Nephron progenitor cell (in vitro differentiated cells): ENCODE measurements around the gene CCDC171.

ENCODE experiments used
- DNase-seq: peaks from one replicate; pipeline ENCODE4 v3.0.0; 2021
- H3K27ac Mint-ChIP-seq: 2 replicates; pipeline ENCODE4 v1.8.0; 2021; ENCODE audit warnings: mild to moderate bottlenecking, moderate library complexity, mixed read lengths
- H3K27me3 Mint-ChIP-seq: 2 replicates; pipeline ENCODE4 v1.8.0; 2021; ENCODE audit warnings: mild to moderate bottlenecking, low read depth, mixed read lengths; ENCODE audit not compliant: poor library complexity
- H3K36me3 Mint-ChIP-seq: 2 replicates; pipeline ENCODE4 v1.8.0; 2021; ENCODE audit warnings: low read depth, mixed read lengths
- H3K4me1 Mint-ChIP-seq: 2 replicates; pipeline ENCODE4 v1.8.0; 2021; ENCODE audit warnings: mixed read lengths
- H3K4me3 Mint-ChIP-seq: 2 replicates; pipeline ENCODE4 v1.8.0; 2021; ENCODE audit warnings: mild to moderate bottlenecking, moderate library complexity, mixed read lengths
- H3K9me3 Mint-ChIP-seq: 2 replicates; pipeline ENCODE4 v1.8.0; 2021; ENCODE audit warnings: mild to moderate bottlenecking, moderate library complexity, mixed read lengths
- TF ChIP-seq, protein P1 (sequence below): fragments of 200-600 bp; sonication (generic); IDR thresholded peaks from 2 replicates; pipeline ENCODE4 v1.5.0; 2021; ENCODE audit warnings: antibody characterized with exemption

CCDC171 gene

DNA sequence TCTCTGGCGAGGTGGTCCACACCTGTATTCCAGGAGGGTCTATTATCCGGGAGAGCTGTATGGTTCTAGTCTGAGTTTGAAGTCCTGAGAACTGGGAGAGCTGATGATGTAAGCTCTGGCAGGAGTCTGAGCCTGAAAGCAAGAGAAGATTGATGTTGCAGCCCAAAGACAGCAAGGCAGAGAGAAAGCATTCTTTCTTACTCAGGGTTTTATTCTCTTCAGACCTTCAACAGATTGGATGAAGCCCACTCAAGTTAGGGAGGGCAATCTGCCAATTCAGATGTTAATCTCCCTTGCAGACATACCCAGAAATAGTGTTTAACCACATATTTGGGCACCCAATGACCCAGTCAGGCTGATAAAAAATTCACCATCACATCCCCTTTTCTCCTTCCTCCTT, 159.1 kb downstream of the CCDC171 start:
- TF ChIP-seq, protein P1, sequence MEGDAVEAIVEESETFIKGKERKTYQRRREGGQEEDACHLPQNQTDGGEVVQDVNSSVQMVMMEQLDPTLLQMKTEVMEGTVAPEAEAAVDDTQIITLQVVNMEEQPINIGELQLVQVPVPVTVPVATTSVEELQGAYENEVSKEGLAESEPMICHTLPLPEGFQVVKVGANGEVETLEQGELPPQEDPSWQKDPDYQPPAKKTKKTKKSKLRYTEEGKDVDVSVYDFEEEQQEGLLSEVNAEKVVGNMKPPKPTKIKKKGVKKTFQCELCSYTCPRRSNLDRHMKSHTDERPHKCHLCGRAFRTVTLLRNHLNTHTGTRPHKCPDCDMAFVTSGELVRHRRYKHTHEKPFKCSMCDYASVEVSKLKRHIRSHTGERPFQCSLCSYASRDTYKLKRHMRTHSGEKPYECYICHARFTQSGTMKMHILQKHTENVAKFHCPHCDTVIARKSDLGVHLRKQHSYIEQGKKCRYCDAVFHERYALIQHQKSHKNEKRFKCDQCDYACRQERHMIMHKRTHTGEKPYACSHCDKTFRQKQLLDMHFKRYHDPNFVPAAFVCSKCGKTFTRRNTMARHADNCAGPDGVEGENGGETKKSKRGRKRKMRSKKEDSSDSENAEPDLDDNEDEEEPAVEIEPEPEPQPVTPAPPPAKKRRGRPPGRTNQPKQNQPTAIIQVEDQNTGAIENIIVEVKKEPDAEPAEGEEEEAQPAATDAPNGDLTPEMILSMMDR: no peak
- no peaks in the 10 kb centered on the region for H3K27me3 Mint-ChIP-seq
- DNase-seq: no peak
- no peak overlapping the region for H3K4me3 Mint-ChIP-seq
- H3K36me3 Mint-ChIP-seq: peaks cover 13% of the 10 kb centered on the region
- H3K4me1 Mint-ChIP-seq: peaks cover 19% of the 10 kb centered on the region
- no peaks in the 10 kb centered on the region for H3K9me3 Mint-ChIP-seq
- H3K27ac Mint-ChIP-seq: peak overlapping the region; percentile 53

DNA sequence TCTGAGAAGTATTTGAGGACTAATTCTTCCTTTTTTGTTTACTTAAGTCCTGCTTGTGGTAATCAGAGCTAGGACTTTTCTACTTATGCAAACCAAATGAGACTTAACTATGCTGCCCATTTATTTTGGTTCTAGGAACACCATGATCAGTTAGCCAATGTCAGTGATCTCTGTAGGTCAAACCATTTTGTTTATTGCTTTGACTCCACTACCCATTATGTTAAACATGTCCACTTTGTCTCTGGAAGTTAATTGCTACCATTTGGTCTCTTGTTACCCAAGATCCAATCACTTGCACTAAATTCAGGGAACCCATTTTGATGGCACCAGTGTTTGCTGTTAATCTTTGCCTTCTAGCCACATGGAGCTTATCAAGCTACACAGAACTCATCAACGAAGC, 161.9 kb downstream of the CCDC171 start:
- peaks cover 4% of the 10 kb centered on the region for H3K9me3 Mint-ChIP-seq
- H3K4me1 Mint-ChIP-seq: peaks cover 19% of the 10 kb centered on the region
- no peak overlapping the region for H3K4me3 Mint-ChIP-seq
- DNase-seq: no peak
- no peaks in the 10 kb centered on the region for H3K27me3 Mint-ChIP-seq
- TF ChIP-seq, protein P1: no peak
- H3K27ac Mint-ChIP-seq: no peak overlapping the region
- H3K36me3 Mint-ChIP-seq: peaks cover 31% of the 10 kb centered on the region

DNA sequence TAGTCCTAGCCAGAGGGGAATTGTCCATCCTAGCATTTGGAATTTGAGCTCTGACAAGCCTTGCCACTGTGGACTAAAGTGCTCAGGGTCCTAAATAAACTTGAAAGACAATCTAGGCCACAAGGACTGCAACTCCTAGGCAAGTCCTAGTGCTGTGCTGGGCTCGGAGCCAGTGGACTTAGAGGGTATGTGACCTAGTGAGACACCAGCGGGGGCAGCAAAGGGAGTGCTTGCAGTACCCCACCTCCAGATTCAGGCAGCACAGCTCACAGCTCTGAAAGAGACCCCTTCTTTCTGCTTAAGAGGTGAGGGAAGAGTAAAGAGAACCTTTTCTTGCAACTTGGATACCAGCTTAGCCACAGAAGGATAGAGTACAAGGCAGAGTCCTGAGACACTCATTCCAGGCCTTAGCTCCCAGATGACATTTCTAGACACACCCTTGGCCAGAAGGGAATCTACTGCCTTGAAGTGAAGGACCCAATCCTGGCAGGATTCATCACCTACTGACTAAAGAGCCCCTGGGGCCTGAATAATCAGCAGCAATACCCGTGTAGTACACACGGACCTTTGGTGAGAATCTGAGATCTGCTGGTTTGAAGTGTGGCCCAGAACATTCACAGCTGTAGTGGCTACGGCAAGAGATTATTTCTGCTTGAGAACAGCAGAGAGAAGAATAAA, 164.6 kb downstream of the CCDC171 start:
- peaks cover 10% of the 10 kb centered on the region for H3K4me1 Mint-ChIP-seq
- peaks cover 4% of the 10 kb centered on the region for H3K9me3 Mint-ChIP-seq
- TF ChIP-seq, protein P1: no peak
- H3K4me3 Mint-ChIP-seq: no peak overlapping the region
- no peaks in the 10 kb centered on the region for H3K27me3 Mint-ChIP-seq
- H3K27ac Mint-ChIP-seq: no peak overlapping the region
- peaks cover 31% of the 10 kb centered on the region for H3K36me3 Mint-ChIP-seq
- no peak for DNase-seq

DNA sequence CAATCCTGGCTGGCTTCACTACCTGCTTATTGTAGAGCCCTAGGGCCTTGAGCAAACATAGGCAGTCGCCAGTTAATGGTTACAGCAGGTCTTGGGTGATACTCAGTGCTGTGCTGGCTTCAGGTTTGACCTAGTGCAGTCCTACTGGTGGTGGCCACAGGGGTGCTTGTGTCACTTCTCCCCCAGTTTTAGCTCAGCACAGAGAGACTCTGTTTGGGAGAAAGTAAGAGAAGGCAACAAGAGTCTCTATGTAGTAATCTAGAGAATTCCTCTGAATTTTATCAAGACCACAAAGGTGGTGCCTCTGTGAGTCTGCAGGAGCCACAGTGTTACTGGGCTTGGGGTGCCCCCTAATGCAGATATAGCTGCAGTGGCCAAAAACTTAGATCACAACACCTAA, 165.6 kb downstream of the CCDC171 start:
- H3K4me1 Mint-ChIP-seq: peaks cover 17% of the 10 kb centered on the region
- H3K36me3 Mint-ChIP-seq: peaks cover 31% of the 10 kb centered on the region
- H3K27ac Mint-ChIP-seq: no peak overlapping the region
- peaks cover 4% of the 10 kb centered on the region for H3K9me3 Mint-ChIP-seq
- no peak overlapping the region for H3K4me3 Mint-ChIP-seq
- TF ChIP-seq, protein P1: no peak
- DNase-seq: no peak
- no peaks in the 10 kb centered on the region for H3K27me3 Mint-ChIP-seq

DNA sequence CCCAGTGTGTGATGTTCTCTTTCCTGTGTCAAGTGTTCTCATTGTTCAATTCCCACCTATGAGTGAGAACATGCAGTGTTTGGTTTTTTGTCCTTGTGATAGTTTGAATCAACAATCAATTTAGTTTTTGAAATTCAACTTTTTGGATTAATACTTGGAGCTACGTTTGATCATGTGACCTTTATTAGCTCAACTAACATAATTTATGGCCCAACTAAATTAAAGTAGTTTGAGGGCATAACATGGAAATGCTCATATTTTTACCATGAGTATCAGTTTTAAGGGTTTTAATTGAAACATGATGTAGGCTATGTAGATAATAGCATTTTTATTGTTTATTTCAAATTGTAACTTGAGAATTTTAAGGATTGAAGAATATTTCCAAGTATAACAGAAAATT, 168.0 kb downstream of the CCDC171 start:
- peaks cover 4% of the 10 kb centered on the region for H3K9me3 Mint-ChIP-seq

DNA sequence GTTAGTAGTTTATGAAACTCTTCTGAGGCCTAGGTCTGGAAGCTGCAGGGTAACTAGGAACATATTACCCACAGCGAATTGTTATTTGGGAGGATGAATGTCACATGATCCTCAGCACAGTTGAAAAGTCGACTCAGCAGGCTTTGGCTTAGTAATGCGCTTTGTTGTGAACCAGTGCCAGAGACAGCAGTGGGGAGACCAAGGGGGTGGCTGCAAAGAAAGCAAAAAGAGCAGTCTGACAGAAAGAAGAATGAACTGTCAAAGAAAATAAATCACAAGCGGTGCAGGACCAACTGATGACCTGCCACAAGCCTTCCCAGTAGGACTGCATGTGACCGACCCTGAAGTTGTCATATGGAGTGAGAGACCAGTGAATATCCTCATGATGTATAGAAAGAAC, 170.0 kb downstream of the CCDC171 start:
- no peaks in the 10 kb centered on the region for H3K27me3 Mint-ChIP-seq
- H3K36me3 Mint-ChIP-seq: peaks cover 11% of the 10 kb centered on the region
- peaks cover 4% of the 10 kb centered on the region for H3K9me3 Mint-ChIP-seq
- DNase-seq: peak; percentile 15
- H3K4me1 Mint-ChIP-seq: peaks cover 7% of the 10 kb centered on the region
- H3K27ac Mint-ChIP-seq: peak overlapping the region; percentile 90
- TF ChIP-seq, protein P1: no peak
- H3K4me3 Mint-ChIP-seq: peak overlapping the region; percentile 29

More for the DNA sequence above, 168.0 kb downstream of the CCDC171 start:
- H3K27me3 Mint-ChIP-seq: no peaks in the 10 kb centered on the region
- no peak overlapping the region for H3K27ac Mint-ChIP-seq
- no peak overlapping the region for H3K4me3 Mint-ChIP-seq
- TF ChIP-seq, protein P1: no peak
- H3K36me3 Mint-ChIP-seq: peaks cover 28% of the 10 kb centered on the region
- DNase-seq: no peak
- H3K4me1 Mint-ChIP-seq: peaks cover 7% of the 10 kb centered on the region
